Posterior cingulate gyrus (tissue), 11 donors: ENCODE results near the gene BCKDHB.
"Not testable (repeated sequence)": the region's sequence is repeated elsewhere in the genome, so short reads cannot be mapped to it uniquely, and the experiment has no call there.

Experiments
- DNase-seq, 10 donors: peaks; one replicate each; pipeline versions ENCODE4 v3.0.0 to v3.0.0-alpha.2; 2020 to 2021; ENCODE audit warnings: mixed read lengths in 3 of 10
- intact Hi-C: fragments of 100-400 bp; cut with DNase I; formaldehyde crosslinking; loops from one replicate; pipeline ENCODE4 v1.15.1; 2023

Gene BCKDHB

DNA sequence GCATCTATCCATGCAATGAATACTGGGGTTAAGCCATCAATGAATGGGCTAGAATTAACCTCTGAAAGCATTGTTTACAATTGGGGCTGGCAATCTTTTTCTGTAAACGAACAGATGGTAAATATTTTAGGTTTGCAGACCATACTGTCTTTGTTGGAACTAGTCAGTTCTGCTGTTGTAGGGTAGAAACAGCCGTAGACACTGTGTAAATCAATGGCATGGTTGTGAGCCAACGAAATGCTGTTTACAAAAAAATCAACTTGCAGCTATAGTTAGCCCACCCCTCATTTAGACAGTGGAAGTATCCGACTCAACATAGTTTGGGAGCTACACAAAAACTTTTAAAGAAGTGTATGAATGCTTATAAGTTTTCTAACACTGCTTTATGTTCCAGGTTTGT lies 91.5 kb downstream of the BCKDHB start:
- intact Hi-C loops = no loop called here
- DNase-seq = no peak

DNA sequence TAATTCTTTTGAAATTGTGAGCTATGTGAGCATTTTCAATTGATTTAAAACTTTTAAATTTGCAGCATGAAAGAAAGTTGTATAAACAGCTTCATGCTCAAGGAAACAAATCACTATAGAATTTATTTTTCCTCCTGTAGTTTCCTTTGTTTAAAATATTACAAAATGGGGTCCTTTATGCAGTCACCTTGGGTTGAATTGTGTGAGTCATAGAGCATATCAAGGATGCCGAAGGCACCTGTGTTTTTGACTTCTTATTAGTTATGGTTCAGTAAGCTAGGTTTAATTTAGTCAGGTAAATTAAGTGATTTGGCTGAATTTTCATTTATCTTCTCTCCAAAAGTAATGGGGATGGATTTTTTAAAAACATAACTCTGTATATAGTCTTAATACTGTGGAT lies 96.8 kb downstream of the BCKDHB start:
- no peak for DNase-seq
- intact Hi-C loops = no loop called here

DNA sequence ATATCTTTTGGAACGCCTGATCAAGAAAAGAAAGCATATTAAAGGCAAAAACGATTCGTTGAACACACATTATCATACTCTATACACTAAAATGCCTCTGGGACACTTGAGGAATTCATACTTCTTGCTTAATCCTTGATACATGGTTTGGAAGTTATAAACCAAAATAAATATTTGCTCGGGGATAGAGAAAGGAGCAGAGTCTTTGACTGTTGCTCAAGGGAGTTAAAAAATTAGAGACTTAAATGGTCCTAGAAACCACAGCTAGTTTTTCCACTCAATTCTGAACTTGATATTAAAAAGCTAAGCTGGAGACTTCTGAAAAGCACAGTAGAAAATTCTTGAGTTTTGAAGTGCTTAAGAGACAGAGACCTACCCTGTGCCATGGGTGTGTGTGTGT lies 98.9 kb downstream of the BCKDHB start:
- intact Hi-C loops = no loop called here
- no peak for DNase-seq

DNA sequence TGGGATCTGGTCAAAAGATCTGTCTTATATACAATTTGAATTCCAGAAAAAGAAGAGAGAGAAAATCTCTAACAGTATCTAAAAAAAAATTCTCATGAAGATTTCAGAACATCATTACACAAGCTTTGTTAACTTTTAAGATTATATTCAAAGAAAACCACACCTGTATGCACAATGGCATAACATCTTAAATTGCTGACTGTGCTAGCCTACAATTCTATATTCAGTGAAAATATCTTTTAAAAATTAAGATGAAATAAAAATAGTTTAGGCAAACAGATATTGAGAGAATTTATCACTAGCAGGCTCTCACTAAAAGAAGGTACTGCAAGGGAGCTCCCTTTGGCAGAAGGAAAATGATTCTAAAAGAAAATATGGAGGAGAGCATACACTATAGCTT lies 100.3 kb downstream of the BCKDHB start:
- intact Hi-C loops = no loop called here
- no peak for DNase-seq

DNA sequence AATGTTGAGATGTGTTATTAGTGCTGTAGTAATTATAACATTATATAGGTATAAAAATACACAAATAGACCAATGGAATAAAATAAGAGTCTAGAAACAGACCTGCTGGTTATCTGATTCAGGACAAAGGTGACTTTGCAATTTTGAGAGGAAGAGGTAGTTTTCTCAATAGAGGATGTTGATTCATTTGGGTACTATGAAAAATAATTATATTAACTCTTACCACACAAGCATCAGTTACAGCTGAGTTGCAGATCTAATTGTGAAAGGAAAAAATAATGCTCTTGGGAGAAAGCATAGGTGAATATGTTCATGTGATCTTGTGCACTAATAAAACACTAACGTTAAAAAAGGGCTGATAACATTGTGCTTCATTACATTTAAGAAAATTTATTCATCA lies 103.0 kb downstream of the BCKDHB start:
- intact Hi-C loops = no loop called here
- DNase-seq = no peak

DNA sequence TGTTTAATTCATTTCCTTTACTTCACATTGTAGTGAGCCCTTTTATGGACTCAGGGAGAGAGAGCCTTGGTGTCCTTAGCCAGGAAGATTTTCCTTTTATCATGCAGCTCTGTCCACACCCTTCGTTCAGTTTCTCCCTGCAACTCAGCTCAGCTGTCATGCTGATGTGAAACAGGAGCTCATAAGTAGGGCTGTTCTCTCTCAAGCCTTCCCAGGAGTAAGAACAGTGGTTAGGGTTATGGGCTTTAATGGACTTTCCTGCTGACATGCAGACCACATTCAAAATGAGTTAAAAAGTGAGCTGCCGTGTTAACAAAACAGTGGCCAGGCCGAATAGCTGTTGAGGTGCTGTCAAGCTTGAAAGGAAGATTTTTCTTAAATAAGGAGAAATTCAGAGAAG lies 104.1 kb downstream of the BCKDHB start:
- DNase-seq = no peak
- intact Hi-C loops = loop anchor here (10.0 kb wide), 1 partner anchor 394 kb away; no protein-coding TSS in a partner anchor

DNA sequence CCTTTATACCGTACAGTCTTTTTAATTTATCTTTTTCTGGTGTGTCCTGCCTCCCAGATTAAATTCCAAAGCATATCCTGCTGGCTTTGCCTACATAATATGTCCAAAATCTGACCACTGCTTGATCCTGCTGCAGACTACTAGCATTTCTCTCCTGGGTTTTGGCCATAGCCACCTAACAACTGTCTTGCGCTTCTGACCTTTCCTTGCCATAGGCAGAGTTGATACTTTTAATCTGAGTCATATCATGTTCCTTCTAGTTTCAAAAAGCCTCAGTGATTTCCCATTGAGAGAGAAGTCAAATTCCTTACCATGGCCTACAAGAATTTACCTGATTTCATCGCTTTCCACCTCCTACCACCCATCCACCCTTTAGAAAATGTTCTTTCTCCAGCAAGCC lies 104.8 kb downstream of the BCKDHB start:
- DNase-seq = no peak
- intact Hi-C loops = loop anchor here (10.0 kb wide), 1 partner anchor 394 kb away; no protein-coding TSS in a partner anchor

DNA sequence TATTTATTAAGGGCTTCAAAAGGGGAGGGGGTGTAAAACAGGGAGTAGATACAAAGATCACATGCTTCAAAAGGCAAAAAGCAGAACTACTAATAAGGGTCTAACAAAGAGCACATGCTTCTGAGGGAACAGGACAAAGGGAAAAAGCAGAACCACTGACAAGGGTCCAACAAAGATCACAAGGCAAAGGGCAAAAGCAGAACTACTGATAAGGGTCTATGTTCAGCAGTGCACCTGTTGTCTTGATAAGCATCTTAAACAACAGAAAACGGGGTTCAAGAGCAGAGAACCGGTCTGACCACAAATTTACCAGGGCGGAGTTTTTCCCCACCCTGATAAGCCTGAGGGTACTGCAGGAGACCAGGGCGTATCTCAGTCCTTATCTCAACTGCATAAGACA lies 105.4 kb downstream of the BCKDHB start:
- intact Hi-C loops = loop anchor here (10.0 kb wide), 1 partner anchor 393 kb away; no protein-coding TSS in a partner anchor
- DNase-seq = not testable (repeated sequence)

DNA sequence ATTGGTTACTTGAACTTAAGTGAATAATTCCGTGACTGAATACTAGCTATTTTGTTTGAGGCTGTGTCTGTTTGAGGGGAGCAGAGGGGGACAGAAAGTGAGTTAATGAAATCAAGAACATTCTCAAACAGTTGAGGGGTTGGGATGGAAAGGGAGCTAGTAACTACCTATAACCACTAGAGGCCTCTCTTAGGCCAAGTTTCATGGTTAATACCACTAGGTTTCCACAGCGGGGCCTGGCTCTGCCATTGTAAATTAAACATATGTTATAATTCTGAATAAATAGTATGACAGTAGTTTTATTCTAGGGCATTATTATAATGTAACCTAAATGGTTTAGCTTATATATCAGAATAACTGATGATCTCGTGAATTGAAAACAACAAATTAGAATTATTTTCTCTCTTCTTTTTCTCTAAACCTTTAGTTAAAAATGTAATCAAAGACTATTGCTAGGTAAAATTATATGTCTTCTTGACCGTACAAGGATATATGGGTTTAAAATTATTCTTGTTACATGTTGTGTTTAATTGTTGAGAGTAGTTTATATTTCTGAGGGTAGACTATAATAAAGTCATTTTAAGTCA lies 108.1 kb downstream of the BCKDHB start:
- peak in 6 of 10 donors; percentile 18 to 78 (median 32) for DNase-seq
- intact Hi-C loops = loop anchor here (10.0 kb wide), 1 partner anchor 390 kb away; no protein-coding TSS in a partner anchor

DNA sequence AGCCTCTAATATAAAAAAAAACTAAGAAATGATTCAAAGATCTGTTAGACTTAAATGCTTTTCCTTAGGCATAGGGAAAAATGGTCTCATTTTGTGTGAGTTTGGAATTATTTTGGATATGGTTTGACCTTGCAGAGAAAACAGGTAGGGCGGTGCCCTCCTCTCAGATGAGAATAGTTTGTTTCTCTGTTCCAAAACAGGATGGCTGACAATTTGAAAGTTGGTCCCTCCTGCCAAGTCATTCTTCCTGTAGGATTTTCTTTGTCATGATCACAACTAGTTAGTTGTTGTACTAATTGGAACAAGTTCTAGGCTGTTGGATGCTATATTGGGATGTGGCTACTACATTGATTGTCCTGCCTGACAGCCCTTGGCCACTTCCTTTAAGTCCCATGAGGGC lies 108.6 kb downstream of the BCKDHB start:
- no peak for DNase-seq
- intact Hi-C loops = loop anchor here (10.0 kb wide), 1 partner anchor 390 kb away; no protein-coding TSS in a partner anchor

DNA sequence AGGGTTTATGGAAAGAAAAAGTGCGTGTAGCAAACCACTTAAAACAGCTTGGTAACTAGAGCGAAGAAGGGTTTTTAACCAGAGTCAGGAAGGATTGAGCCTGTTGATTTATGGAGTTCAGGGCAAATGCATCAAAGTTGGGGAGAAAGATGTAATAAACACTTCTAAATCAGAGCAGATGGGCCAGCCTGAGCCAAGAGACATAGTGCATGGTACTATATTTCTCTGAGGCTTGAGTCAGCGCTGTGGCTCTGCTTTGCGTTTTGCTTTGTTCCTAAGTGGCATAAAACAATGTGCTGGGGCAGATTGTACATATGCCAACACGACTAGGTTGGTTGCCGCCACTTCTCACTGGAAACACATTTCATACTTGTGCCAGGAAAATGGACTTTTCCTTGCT lies 111.3 kb downstream of the BCKDHB start:
- DNase-seq = peak in 1 of 10 donors; percentile 22
- intact Hi-C loops = loop anchor here (10.0 kb wide), 1 partner anchor 387 kb away; no protein-coding TSS in a partner anchor

DNA sequence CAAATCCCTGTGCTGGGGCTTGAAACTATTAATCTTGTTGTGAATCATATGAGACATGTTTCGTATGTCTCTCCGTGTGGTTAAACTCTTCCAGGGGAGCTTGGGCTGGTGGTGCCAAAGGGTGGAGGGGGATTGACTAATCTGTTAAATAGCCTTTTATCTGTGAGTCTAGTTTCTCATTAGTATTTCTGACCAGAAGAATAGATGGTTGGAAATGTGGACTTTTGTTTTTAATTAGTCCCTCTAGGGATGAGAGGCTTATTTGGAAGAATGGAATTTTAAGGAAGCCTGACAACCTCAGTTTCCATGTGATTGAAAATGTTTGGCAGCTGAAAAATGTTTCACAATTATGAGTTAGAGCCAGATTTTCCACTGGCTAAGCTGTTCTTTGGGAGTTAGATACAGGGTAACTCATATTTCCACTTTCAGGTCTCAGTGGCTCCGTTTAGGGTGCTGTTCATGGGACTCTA lies 117.3 kb downstream of the BCKDHB start:
- intact Hi-C loops = no loop called here
- DNase-seq = no peak

DNA sequence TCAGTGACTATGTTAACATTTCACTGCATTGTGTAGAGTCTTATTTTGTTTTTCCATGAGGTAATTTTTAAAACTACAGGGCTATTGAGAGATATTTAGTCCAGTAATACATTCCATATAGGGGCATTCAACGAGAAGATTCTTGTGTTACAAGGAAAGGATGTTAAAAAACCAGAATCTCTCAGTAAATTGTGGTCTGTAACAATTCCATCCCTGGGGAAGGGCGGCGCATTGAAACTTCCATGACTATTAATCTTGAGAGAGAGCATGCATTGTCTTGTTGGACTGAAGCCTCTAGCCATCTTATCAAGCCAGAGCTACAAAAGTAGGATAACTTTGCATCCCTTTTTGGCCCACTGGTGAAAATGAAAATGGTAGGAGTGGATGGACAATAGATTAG lies 119.7 kb downstream of the BCKDHB start:
- intact Hi-C loops = no loop called here
- DNase-seq = no peak

DNA sequence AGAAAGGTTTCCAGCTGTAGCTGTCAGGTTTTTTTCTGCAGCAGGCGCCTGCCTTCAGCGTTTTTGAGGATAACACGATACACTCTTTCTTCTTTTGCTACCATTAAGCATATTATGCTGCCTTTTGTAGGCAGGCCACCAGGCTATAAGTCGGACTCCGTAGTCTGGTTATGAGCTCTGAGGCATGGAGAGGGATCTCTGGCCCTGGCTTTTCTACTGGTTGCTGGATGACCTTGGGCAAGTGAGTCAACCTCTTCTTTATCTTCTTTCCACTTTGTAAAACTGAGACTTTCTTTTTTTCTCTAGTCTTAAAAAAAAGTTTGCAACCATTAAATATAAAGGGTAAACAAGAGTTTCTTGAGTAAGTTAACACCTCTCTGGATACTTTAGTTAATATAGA lies 120.2 kb downstream of the BCKDHB start:
- intact Hi-C loops = no loop called here
- no peak for DNase-seq

DNA sequence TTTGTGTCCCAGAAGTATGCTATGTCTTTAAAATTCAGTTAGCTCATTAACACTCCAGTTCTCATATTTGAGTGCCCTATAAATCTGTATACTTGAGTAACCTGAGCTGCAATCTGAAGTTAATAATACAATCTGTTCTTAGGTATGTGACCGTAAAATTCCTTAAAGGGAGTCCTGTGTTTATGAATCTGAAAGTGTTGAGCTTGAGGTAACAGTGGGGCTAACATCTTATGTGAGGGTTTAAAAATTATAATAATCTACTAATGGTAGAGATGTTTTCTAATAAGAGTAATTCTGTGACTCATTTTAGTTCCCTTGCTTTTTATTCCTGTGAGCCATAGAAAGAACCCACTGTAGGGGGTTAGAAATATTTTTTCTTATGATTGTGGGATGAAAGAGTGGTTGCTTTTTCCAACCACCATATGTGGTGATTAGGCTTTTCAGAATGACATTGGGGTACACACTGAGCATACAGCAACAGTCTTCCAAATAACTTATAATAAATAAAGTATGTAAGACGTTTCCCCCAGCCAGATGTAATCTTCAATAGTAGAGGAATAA lies 121.2 kb downstream of the BCKDHB start:
- no peak for DNase-seq
- intact Hi-C loops = no loop called here

DNA sequence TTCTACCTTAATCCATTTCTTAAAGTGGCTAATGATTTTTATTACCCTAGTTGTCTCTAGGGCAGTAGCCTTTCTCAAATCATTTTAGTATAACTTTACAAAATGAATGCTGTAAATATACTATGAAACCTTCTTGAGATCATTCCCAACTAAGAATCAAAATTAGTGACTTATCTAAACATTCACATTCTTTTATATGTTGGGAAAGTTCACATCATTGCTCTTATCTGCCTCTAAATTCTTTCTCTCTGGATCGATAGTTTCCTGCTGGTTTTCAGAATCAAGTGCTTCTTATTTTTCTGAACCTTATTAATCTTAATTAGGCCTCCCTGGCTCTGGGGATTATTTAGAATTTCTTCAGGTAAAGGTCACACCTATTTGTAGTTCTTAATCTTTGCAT lies 126.8 kb downstream of the BCKDHB start:
- no peak for DNase-seq
- intact Hi-C loops = no loop called here

DNA sequence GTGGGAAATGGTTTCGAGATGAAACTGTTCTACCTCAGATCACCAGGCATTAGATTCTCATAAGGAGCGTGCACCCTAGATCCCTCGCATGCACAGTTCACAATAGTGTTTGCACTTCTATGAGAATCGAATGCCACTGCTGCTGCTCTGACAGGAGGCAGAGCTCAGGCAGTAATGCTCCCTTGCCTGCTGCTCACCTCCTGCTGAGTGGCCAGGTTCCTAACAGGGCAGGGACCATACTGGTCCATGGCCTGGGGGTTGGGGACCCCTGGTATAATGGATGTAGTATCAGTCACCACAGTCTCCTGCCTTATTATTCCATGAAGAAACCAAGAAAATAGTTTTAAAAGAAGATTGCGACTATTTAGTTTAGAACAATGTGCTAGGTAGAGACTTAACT lies 127.5 kb downstream of the BCKDHB start:
- intact Hi-C loops = no loop called here
- DNase-seq = no peak

DNA sequence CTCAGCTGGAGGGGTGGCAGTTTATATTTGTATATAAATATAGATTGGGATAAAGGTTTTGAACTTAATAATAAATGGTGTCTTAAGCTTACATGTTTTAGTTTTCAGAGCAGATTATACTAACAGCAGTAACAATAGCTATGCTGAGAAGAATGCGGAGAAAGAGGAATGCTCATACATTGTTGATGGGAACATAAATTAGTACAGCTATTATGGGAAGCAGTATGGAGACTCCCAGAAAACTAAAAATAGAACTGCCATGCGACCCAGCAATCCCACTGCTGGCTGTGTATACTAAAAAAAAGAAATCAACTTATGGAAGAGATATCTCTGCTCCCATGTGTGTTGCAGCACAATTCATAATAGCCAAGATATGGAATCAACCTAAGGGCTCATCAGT lies 127.9 kb downstream of the BCKDHB start:
- intact Hi-C loops = no loop called here
- no peak for DNase-seq

DNA sequence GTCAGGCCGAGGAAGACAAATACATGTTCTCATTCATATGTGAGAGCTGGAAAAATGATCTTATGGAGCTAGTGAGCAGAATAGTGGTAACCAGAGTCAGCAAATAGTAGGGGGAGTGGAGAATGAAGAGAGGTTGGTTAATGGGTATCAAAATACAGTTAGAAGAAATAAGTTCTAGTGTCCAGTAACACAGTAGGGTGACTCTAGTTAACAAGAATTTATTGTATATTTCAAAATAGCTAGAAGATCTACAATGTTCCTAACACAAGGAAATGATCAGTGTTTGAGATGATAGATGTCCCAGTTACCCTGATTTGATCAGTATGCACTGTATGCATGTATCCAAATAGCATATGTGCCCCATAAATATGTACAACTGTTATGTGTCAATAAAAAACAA lies 128.4 kb downstream of the BCKDHB start:
- DNase-seq = no peak
- intact Hi-C loops = no loop called here

DNA sequence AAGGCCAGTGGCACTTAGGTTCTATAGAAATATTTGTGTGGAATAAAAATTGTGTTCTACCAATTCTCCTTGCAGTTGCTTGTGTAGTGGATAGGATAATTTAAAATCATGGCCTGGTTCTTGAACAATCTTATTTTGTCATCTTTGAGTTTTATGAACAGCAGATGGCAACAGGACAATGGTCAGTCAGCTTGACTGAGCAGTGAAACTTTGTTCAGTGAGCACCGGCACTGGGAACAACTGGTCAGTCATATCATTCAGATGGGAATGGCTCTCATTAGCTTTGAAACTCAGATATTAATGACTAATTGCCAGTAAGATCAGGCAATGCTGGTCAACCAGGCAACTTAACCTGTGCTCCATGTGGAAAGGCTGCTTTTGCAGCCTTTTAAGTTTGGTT lies 129.2 kb downstream of the BCKDHB start:
- no peak for DNase-seq
- intact Hi-C loops = no loop called here

DNA sequence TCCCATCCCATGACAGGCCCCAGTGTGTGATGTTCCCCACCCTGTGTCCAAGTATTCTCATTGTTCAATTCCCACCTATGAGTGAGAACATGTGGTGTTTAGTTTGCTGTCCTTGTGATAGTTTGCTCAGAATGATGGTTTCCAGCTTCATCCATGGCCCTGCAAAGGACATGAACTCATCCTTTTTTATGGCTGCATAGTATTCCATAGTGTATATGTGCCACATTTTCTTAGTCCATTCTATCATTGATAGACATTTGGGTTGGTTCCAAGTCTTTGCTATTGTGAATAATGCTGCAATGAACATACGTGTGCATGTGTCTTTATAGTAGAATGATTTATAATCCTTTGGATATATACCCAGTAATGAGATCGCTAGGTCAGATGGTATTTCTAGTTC lies 132.3 kb downstream of the BCKDHB start:
- DNase-seq, intact Hi-C loops: not testable (repeated sequence)

DNA sequence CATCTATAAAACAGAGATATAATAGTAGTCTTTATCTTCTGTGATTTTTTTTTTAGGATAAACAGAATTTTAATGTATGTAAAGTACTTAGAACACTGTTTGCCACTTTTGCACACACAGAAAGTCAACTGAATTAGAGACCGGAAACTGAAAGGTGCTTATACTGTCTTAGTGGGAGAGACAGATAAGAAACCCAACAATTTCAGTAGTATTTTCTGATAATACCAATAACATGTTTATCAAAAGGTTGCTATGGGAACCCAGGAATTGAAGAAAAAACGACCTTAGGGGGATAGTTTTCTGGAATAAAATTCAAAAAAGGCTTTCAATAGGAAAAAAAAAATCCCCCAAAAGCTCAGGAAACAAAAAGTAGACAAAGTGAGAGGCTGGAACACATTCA lies 138.6 kb downstream of the BCKDHB start:
- DNase-seq = no peak
- intact Hi-C loops = no loop called here
